GM13977 (cell line): Measurements from ENCODE around the gene SLC35C1.

Source experiments
- DNase-seq: peaks from one replicate; pipeline ENCODE4 v3.0.0; 2012; ENCODE audit warnings: low spot score
- in situ Hi-C: fragments of 300-500 bp; cut with MboI; formaldehyde crosslinking; loops from one replicate; pipeline ENCODE4 v1.12.0; 2022; ENCODE audit warnings: low sequenced_read_pairs, low pct_unique_long_range_greater_than_20kb, mixed read lengths, inconsistent platforms; ENCODE audit not compliant: unreplicated experiment
- TF ChIP-seq, protein P1 (sequence below): IDR thresholded peaks from 2 replicates; pipeline ENCODE4 v1.5.1; 2012; ENCODE audit warnings: mild to moderate bottlenecking, control low read depth; ENCODE audit not compliant: insufficient read depth; ENCODE audit errors: extremely low read depth, missing control alignments

SLC35C1 gene

GRCh38 chr11:45772449-45772774 is 32.5 kb upstream of the SLC35C1 start:
- no peak for DNase-seq
- in situ Hi-C loops = loop anchor here (25.0 kb wide), 1 partner anchor 385 kb away; no protein-coding TSS in a partner anchor
- TF ChIP-seq, protein P1, sequence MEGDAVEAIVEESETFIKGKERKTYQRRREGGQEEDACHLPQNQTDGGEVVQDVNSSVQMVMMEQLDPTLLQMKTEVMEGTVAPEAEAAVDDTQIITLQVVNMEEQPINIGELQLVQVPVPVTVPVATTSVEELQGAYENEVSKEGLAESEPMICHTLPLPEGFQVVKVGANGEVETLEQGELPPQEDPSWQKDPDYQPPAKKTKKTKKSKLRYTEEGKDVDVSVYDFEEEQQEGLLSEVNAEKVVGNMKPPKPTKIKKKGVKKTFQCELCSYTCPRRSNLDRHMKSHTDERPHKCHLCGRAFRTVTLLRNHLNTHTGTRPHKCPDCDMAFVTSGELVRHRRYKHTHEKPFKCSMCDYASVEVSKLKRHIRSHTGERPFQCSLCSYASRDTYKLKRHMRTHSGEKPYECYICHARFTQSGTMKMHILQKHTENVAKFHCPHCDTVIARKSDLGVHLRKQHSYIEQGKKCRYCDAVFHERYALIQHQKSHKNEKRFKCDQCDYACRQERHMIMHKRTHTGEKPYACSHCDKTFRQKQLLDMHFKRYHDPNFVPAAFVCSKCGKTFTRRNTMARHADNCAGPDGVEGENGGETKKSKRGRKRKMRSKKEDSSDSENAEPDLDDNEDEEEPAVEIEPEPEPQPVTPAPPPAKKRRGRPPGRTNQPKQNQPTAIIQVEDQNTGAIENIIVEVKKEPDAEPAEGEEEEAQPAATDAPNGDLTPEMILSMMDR = no peak

DNA sequence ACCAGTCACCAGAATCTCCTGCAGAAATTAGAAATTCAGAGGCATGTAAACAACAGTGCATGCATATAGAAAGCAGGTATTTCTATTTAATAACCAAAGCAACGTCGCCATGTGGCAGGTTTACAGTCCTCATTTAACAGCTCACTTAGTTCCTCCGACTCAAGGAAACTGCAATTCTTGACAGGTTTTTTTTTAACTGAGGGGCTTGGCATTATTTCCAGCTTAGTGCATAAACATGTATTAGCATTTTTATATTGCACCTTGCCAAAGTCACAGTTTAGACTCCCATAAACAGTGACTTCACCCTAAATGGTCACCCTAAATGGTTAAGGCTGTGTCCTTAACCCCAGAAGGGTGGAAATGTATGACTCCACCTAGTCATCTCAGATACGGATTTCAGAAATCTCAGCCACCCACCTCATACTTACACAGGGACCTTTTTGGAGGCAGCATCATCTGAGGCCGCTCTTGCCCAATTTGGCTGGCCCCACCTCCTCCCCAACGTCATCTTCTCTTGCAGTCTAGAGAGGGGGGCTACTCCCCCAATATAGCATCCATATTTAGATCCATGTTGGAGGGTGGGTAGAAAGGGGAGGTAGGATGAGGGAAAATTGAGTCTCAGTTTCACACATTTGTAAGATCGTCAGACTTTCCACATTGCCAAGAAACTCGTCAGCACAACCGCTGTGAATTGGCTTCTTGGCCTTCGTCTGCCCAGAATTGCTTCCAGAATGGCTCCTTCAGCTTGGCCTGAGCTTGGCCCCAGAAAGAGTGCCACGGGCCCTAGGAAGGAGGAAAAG is 31.8 kb upstream of the SLC35C1 start:
- in situ Hi-C loops = loop anchor here (25.0 kb wide), 1 partner anchor 386 kb away; no protein-coding TSS in a partner anchor
- DNase-seq = no peak
- TF ChIP-seq, protein P1 = no peak

DNA sequence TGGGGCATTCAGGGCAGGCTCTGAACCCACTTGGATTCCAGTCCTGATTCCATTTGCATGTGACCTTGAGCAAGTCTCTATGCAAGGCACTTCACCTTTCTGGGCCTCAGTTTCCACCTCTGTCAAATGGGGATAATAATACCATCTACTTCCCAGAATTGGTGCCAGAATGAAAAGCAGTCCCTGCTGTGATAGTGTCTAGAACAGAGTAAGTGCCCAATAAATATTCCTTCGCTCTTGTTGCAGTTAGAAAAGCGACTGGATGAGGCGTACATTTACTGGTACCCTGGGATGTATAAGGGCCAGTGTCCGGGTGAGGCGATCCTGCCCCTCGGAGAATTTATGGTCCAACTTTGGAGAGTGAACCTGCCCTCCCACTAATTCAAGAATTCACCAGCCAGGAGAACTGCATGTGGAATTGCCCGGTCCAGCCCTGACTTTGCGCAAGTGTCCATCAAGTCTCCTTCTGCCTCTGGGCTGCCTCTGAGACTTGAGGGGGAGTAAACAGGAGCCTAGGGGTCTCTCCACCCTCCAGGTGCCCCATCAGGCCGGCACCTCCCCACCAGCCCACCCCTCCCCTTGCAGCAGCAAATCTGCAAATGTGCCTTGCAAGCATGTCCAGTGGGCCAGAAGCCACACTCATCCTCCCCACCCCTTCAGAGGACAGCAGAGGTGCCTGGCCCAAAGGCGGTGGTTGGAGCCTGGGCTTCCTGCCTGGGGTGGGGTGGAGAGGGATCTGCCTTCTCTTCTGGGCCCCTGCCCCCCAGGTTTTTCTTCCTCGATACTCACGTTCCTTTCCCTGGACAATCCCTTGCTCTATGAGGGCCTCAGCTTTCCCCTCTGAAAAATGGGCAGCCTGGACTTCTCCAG is 30.9 kb upstream of the SLC35C1 start:
- TF ChIP-seq, protein P1 = no peak
- no peak for DNase-seq
- in situ Hi-C loops = loop anchor here (25.0 kb wide), 1 partner anchor 387 kb away; no protein-coding TSS in a partner anchor

- TF ChIP-seq, protein P1 = no peak
- in situ Hi-C loops = loop anchor here (25.0 kb wide), 1 partner anchor 387 kb away; no protein-coding TSS in a partner anchor
- DNase-seq = no peak
Observed at GRCh38 chr11:45774786-45775185, 30.2 kb upstream of the SLC35C1 start.

DNA sequence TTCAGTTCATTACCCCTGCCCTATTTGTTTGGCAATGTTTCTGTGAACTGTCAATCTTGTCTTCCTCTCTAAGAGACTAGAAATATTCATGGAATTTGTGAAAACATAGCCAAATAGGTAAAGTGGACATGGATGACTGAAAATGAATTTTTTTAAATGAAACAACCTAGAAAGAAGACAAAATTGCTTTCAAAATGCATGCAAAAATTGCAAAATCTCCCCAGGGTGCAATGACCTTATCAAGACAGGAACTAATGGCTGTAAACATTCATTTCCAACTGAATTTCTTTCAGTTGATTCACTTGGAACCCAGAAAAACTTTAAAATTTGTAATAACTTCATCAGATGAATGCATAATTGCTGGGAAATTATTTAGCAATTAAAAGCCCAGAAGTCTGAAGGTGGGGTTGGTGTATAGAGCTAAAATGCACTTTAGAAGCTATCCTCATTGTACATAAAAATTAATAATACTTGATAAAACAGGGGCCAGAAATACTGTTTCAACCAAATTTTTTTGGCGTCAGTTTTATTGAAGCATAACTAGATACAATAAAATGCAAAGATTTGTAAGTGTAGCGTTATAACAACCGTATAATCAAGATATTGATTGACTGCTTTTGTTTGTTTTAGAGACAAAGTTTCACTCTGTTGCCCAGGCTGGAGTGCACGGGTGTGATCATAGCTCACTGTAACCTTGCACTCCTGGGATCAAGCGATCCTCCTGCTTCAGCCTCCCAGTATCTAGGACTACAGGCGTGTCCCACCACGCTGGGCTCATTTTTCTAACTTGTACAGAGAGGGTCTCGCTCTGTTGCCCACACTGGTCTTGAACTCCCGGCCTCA is 27.6 kb upstream of the SLC35C1 start:
- TF ChIP-seq, protein P1 = no peak
- DNase-seq = no peak
- in situ Hi-C loops = no loop called here

GRCh38 chr11:45778341-45778740 is 26.6 kb upstream of the SLC35C1 start:
- TF ChIP-seq, protein P1 = no peak
- in situ Hi-C loops = no loop called here
- no peak for DNase-seq
